Panc1 (cell line): ENCODE results near the gene CA10.

Source experiments
- POLR2AphosphoS5 ChIP-seq: IDR thresholded peaks from 2 replicates; pipeline ENCODE4 v1.6.1; 2012; ENCODE audit warnings: mild to moderate bottlenecking, low read depth, low read length, moderate library complexity
- SIN3A ChIP-seq: IDR thresholded peaks from 2 replicates; pipeline ENCODE4 v1.6.1; 2012; ENCODE audit warnings: low read depth, mild to moderate bottlenecking, low read length, moderate library complexity, borderline replicate concordance; ENCODE audit not compliant: insufficient read depth
- TCF7L2 ChIP-seq: IDR thresholded peaks from 2 replicates; pipeline ENCODE4 v1.6.1; 2011; ENCODE audit warnings: mild to moderate bottlenecking, low read depth, low read length, inconsistent platforms
- TF ChIP-seq, protein P1 (sequence below): fragments of 450-650 bp; IDR thresholded peaks from 2 replicates; pipeline ENCODE4 v1.5.1; 2017; ENCODE audit warnings: mild to moderate bottlenecking
- TF ChIP-seq, protein P2 (sequence below), 2 experiments: IDR thresholded peaks; 2 replicates each; pipeline ENCODE4 v1.6.1; 2011 to 2012; ENCODE audit warnings: low read depth in 2 of 2, control low read depth in 1 of 2, low read length in 1 of 2, mild to moderate bottlenecking in 1 of 2, moderate library complexity in 1 of 2; ENCODE audit not compliant: insufficient read depth in 1 of 2

DNA sequence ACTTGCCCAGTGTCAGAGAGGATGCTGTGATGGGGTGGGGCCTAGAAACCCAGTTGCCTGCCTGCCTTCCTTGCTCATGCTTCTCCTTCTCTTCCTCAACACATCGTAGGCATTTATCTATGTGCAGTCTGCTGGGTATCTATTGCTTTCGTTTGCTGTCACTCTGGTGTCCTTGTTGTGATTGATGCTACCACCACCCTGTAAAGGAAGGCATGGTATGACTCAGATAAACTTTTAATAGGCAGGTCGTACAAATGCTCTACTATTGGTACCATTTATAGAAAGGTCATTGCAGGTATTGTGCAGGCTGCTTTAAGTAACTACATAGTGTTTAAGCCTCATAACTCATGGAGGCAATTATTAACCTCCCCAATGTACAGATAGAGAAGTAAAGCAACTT, 529.3 kb downstream of the CA10 start:
- TF ChIP-seq POLR2AphosphoS5 = no peak
- TF ChIP-seq, protein P1, sequence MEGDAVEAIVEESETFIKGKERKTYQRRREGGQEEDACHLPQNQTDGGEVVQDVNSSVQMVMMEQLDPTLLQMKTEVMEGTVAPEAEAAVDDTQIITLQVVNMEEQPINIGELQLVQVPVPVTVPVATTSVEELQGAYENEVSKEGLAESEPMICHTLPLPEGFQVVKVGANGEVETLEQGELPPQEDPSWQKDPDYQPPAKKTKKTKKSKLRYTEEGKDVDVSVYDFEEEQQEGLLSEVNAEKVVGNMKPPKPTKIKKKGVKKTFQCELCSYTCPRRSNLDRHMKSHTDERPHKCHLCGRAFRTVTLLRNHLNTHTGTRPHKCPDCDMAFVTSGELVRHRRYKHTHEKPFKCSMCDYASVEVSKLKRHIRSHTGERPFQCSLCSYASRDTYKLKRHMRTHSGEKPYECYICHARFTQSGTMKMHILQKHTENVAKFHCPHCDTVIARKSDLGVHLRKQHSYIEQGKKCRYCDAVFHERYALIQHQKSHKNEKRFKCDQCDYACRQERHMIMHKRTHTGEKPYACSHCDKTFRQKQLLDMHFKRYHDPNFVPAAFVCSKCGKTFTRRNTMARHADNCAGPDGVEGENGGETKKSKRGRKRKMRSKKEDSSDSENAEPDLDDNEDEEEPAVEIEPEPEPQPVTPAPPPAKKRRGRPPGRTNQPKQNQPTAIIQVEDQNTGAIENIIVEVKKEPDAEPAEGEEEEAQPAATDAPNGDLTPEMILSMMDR = no peak
- no peak for TF ChIP-seq SIN3A
- TF ChIP-seq, protein P2, sequence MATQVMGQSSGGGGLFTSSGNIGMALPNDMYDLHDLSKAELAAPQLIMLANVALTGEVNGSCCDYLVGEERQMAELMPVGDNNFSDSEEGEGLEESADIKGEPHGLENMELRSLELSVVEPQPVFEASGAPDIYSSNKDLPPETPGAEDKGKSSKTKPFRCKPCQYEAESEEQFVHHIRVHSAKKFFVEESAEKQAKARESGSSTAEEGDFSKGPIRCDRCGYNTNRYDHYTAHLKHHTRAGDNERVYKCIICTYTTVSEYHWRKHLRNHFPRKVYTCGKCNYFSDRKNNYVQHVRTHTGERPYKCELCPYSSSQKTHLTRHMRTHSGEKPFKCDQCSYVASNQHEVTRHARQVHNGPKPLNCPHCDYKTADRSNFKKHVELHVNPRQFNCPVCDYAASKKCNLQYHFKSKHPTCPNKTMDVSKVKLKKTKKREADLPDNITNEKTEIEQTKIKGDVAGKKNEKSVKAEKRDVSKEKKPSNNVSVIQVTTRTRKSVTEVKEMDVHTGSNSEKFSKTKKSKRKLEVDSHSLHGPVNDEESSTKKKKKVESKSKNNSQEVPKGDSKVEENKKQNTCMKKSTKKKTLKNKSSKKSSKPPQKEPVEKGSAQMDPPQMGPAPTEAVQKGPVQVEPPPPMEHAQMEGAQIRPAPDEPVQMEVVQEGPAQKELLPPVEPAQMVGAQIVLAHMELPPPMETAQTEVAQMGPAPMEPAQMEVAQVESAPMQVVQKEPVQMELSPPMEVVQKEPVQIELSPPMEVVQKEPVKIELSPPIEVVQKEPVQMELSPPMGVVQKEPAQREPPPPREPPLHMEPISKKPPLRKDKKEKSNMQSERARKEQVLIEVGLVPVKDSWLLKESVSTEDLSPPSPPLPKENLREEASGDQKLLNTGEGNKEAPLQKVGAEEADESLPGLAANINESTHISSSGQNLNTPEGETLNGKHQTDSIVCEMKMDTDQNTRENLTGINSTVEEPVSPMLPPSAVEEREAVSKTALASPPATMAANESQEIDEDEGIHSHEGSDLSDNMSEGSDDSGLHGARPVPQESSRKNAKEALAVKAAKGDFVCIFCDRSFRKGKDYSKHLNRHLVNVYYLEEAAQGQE (IDR thresholded peaks at IDR 0.05; ENCODE audit: insufficient read depth in 1 of 2, low read depth in 2 of 2, low read length in 1 of 2) = no peak
- no peak for TF ChIP-seq TCF7L2
